Endodermal cell (in vitro differentiated cells): Measurements from ENCODE around the gene RAD23B. TPM values are rescaled to one million over a fixed set of nuclear protein-coding genes. Genes with fewer than 3 reads are reported as not detected.

Experiments
- DNase-seq: peaks from one replicate; pipeline ENCODE4 v3.0.0-alpha.2; 2017
- H3K27ac ChIP-seq: 2 replicates; pipeline ENCODE4 v1.5.1; 2013; ENCODE audit warnings: mild to moderate bottlenecking, low read depth, low read length, moderate library complexity
- H3K27me3 ChIP-seq: 2 replicates; pipeline ENCODE4 v1.6.1; 2013; ENCODE audit warnings: mild to moderate bottlenecking, low read length, moderate library complexity; ENCODE audit not compliant: insufficient read depth, control insufficient read depth, poor library complexity, severe bottlenecking
- H3K36me3 ChIP-seq: 2 replicates; pipeline ENCODE4 v1.7.0; 2013; ENCODE audit warnings: mild to moderate bottlenecking, low read length, moderate library complexity; ENCODE audit not compliant: control insufficient read depth, insufficient read depth
- H3K4me1 ChIP-seq: one replicate; pipeline ENCODE4 v1.7.0; 2013; ENCODE audit warnings: low read length; ENCODE audit not compliant: control insufficient read depth, insufficient read depth
- H3K4me3 ChIP-seq: 2 replicates; pipeline ENCODE4 v1.5.1; 2013; ENCODE audit warnings: mild to moderate bottlenecking, low read length, moderate library complexity
- H3K9ac ChIP-seq: 2 replicates; pipeline ENCODE4 v1.6.1; 2013; ENCODE audit warnings: mild to moderate bottlenecking, low read length, moderate library complexity; ENCODE audit not compliant: poor library complexity, severe bottlenecking; ENCODE audit errors: extremely low read depth
- H3K9me3 ChIP-seq: 2 replicates; pipeline ENCODE4 v1.6.1; 2013; ENCODE audit warnings: mild to moderate bottlenecking, low read length, moderate library complexity; ENCODE audit not compliant: control insufficient read depth
- H3K27ac Mint-ChIP-seq: 2 replicates; pipeline ENCODE4 v1.8.0; 2020; ENCODE audit warnings: mixed read lengths
- H3K27me3 Mint-ChIP-seq: 2 replicates; pipeline ENCODE4 v1.8.0; 2021; ENCODE audit warnings: mild to moderate bottlenecking, mixed read lengths; ENCODE audit not compliant: insufficient read depth
- H3K36me3 Mint-ChIP-seq: 2 replicates; pipeline ENCODE4 v1.8.0; 2020; ENCODE audit warnings: low read depth, mixed read lengths
- H3K4me1 Mint-ChIP-seq: 2 replicates; pipeline ENCODE4 v1.8.0; 2020; ENCODE audit warnings: mixed read lengths
- H3K4me3 Mint-ChIP-seq: 2 replicates; pipeline ENCODE4 v1.8.0; 2020; ENCODE audit warnings: mild to moderate bottlenecking, moderate library complexity, mixed read lengths
- H3K9me3 Mint-ChIP-seq: 2 replicates; pipeline ENCODE4 v1.8.0; 2020; ENCODE audit warnings: mild to moderate bottlenecking, mixed read lengths
- WGBS, 2 experiments: methylation state at CpG; one replicate each; pipeline versions ENCODE4 v1.1.5 to v1.1.7; 2013; ENCODE audit warnings: missing lambda C conversion rate in 2 of 2, mixed read lengths in 1 of 2; ENCODE audit not compliant: insufficient coverage in 1 of 2, insufficient read length in 1 of 2; 5-methylcytosine and 5-hydroxymethylcytosine counted together
- total RNA-seq, 2 donors: library from RNA; stranded (reverse); fragmentation: NEBNext Ultra II Directional in 1 of 2; extraction: Animal tissue kit (Norgen Biotek cat#: 25700) in 1 of 2; gene quantifications; 2 replicates in 1 of 2; 3 replicates in 1 of 2; pipeline ENCODE4 v1.2.1, GENCODE V29; 2021
- TF ChIP-seq, protein P1 (sequence below): fragments of 200-600 bp; sonication (generic); conservative IDR thresholded peaks from 2 replicates; pipeline ENCODE4 v1.5.0; 2021; ENCODE audit warnings: antibody characterized with exemption, mild to moderate bottlenecking

Gene RAD23B
- total RNA-seq, 2 donors from 2014 or later: 154 to 167 TPM

DNA sequence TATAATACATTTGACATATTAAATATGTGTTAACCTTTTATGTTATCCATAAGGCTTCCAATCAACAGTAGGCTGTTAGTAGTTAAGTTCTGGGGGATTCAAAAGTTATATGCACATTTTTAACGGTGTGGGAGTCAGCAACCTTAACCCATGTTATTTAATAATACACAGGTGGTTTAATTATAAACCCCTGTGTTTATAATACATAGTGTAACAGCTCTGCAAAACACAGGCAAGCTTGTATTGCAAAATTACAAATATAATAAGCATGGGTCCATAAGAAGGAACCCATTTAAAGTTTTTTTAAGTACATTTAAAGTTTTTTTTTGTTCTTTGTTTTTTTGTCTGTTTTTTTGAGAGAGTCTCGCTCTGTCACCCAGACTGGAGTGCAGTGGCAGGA lies 14.5 kb upstream of the RAD23B start:
- H3K9me3 Mint-ChIP-seq: peaks cover 2% of the 10 kb centered on the region
- H3K4me3 Mint-ChIP-seq: no peak overlapping the region
- WGBS, 2 experiments: 100% methylated on average over 1 of the region's 2 CpGs
- no peak overlapping the region for H3K9ac ChIP-seq
- peaks cover 2% of the 10 kb centered on the region for H3K4me1 Mint-ChIP-seq
- H3K4me3 ChIP-seq: no peak overlapping the region
- no peak overlapping the region for H3K27ac Mint-ChIP-seq
- TF ChIP-seq, protein P1, sequence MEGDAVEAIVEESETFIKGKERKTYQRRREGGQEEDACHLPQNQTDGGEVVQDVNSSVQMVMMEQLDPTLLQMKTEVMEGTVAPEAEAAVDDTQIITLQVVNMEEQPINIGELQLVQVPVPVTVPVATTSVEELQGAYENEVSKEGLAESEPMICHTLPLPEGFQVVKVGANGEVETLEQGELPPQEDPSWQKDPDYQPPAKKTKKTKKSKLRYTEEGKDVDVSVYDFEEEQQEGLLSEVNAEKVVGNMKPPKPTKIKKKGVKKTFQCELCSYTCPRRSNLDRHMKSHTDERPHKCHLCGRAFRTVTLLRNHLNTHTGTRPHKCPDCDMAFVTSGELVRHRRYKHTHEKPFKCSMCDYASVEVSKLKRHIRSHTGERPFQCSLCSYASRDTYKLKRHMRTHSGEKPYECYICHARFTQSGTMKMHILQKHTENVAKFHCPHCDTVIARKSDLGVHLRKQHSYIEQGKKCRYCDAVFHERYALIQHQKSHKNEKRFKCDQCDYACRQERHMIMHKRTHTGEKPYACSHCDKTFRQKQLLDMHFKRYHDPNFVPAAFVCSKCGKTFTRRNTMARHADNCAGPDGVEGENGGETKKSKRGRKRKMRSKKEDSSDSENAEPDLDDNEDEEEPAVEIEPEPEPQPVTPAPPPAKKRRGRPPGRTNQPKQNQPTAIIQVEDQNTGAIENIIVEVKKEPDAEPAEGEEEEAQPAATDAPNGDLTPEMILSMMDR: no peak
- no peak for DNase-seq
- H3K36me3 Mint-ChIP-seq: no peaks in the 10 kb centered on the region
- no peaks in the 10 kb centered on the region for H3K27me3 ChIP-seq
- H3K27me3 Mint-ChIP-seq: no peaks in the 10 kb centered on the region
- H3K36me3 ChIP-seq: no peaks in the 10 kb centered on the region
- H3K9me3 ChIP-seq: peaks cover 10% of the 10 kb centered on the region
- H3K4me1 ChIP-seq: no peaks in the 10 kb centered on the region
- H3K27ac ChIP-seq: no peak overlapping the region

DNA sequence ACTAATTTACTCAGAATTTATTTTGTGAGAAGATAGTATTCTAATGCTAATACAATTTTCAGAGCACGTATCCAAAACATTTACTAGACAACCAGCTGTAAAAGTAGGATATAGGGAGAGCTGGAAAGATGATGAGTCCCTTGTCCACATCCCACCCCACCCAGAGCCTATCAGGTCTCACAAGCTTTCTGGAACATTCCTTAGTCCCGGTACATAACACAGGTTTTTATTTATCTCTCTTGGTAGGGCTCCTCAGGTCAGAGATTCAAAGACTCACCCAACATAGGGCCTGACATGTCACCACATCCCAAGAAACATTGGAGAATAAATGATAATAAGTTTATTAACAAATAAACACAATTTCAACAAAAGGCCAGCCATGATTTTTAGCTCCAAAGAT lies 13.8 kb upstream of the RAD23B start:
- no peak overlapping the region for H3K27ac ChIP-seq
- TF ChIP-seq, protein P1: no peak
- H3K27ac Mint-ChIP-seq: no peak overlapping the region
- no peaks in the 10 kb centered on the region for H3K36me3 ChIP-seq
- H3K9me3 Mint-ChIP-seq: peaks cover 2% of the 10 kb centered on the region
- peaks cover 10% of the 10 kb centered on the region for H3K9me3 ChIP-seq
- no peaks in the 10 kb centered on the region for H3K36me3 Mint-ChIP-seq
- no peak overlapping the region for H3K9ac ChIP-seq
- H3K27me3 ChIP-seq: no peaks in the 10 kb centered on the region
- peaks cover 9% of the 10 kb centered on the region for H3K4me1 Mint-ChIP-seq
- no peak overlapping the region for H3K4me3 ChIP-seq
- H3K27me3 Mint-ChIP-seq: no peaks in the 10 kb centered on the region
- H3K4me1 ChIP-seq: no peaks in the 10 kb centered on the region
- WGBS, 2 experiments: 100% methylated on average over 1 of the region's 2 CpGs; no CpG with 5 or more reads in 1 of the 2 experiments
- no peak for DNase-seq
- no peak overlapping the region for H3K4me3 Mint-ChIP-seq

DNA sequence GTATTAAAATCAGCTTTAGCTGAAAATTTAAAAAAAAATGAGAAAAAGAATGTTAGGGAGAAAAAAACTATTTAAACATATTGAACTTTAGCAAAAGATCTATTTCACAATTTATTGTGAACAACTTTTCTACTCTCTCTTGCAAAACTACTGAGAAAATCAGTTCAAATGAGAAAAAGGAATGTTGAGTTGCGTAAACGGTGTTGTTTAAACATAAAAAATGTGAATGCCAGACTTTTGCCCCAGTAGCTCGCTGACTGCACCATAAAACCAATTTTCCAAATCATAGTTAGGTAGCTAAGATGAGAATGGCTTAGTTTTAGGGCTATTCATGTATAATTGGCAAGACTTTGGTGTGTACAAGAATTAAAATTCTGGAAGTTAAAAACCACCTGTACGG lies 13.4 kb upstream of the RAD23B start:
- TF ChIP-seq, protein P1: no peak
- Mint-ChIP-seq H3K27ac (no peak overlapping the region), H3K9me3 (peaks cover 2% of the 10 kb centered on the region), H3K4me1 (peaks cover 9% of the 10 kb centered on the region), H3K4me3 (no peak overlapping the region), H3K36me3 (no peaks in the 10 kb centered on the region), H3K27me3 (no peaks in the 10 kb centered on the region)
- H3K36me3 ChIP-seq: no peaks in the 10 kb centered on the region
- no peak overlapping the region for H3K9ac ChIP-seq
- no peak overlapping the region for H3K27ac ChIP-seq
- H3K4me3 ChIP-seq: no peak overlapping the region
- peaks cover 10% of the 10 kb centered on the region for H3K9me3 ChIP-seq
- H3K27me3 ChIP-seq: no peaks in the 10 kb centered on the region
- WGBS, 2 experiments: 96 to 100% methylated on average over 1 to 4 of the region's 4 CpGs
- no peak for DNase-seq
- H3K4me1 ChIP-seq: no peaks in the 10 kb centered on the region
